ENCODE measurements around the gene RGSL1. TPM values are rescaled to one million over a fixed set of nuclear protein-coding genes. Genes with fewer than 3 reads are reported as not detected.
A peak's percentile ranks its signal among the peaks of the same experiment; 100 is the strongest.

RGSL1 gene
- total RNA-seq, 2 donors from 2014 or later = not detected

DNA sequence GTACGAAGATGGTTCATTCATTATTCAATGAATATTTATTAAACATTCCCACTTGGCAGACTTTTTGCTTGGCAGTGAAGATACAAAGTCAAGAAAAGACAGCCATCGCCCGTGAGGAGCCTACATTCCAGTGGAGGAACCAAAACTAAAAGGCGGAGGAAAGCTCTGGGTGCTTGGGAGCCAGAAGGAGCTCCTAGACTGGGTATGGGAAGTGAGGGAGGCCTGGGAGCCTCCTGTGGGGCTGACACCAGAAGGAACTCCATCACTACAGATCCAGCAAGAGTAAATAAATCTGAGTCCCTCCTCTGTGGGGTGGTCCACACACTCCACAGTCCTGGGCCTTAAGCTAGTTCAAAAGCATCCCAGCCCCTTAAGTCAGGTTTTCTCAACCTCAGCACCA is 124.2 kb downstream of the RGSL1 start:
- ATAC-seq (no peak), DNase-seq (no peak)
- intact Hi-C loops (cut with DNase I, micrococcal nuclease) = no loop called here

DNA sequence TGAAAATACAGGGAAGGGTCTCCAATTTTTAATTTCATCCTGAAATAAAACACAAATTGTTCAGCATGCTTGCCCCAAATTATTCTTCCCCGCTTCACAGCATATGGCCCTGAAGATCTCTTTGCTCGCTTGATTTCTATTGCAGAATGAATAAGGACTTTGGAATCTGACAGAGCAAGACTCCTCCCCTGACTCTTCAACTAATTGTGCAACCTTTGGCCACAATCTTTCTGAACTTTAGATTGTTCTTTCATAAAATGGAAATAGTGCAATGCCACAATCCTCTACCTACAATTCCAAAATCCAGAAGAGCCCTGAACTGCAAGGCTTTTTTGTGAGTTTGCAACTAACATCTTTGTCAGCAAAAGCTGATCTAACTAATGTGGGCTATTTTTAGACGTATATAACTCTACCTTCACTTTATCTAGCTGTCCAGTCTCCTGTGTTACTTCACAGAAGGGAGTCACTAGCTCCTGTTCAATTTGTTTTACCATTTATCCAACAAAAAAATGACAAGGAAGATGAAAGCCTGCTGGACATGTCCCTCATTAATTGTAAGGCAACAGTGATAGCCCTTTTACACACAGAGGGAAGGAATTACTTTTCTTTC is 125.7 kb downstream of the RGSL1 start:
- intact Hi-C loops (cut with DNase I, micrococcal nuclease) = no loop called here
- DNase-seq (no peak), ATAC-seq (peak; percentile 86)

DNA sequence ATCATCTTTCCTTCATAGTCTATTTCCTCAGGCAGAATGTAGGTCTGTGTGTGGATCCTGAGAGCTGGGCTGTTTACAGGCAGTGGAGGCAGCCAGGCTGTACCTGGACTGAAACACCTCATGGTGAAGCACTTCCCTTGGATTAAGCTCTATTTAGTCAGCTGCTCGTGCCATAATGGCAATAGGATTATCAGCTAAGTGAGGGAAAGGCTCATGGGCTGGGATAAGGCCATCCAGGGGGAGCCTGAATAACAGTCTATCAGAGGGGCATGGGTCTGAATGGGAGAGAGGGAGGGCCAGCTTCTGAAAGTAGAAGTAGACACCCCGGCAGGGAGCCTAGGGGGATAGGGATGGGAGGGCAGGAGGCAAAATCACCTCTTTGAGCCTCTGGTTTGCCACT is 130.8 kb downstream of the RGSL1 start:
- intact Hi-C loops (cut with DNase I, micrococcal nuclease) = no loop called here
- ATAC-seq (no peak), DNase-seq (no peak)

DNA sequence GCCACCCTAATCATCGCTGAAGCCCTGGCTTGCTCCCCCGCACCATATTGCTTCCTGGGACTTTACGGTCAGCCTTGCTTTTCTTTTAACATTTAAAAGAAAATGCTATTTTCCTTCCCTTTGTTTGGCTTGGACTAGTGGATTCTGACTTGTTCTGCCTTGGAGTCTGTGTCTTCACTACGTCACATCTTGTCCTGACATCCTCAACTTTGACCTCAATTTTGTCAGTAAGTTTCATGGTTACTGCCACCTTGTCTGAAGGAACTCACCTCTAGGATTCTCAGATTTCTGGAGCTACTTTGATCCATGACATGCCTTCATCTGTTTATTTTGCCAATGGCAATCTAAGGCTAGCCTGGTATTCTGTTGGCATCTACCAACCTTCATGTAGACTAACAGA is 134.8 kb downstream of the RGSL1 start:
- DNase-seq (no peak), ATAC-seq (no peak)
- intact Hi-C loops (cut with DNase I, micrococcal nuclease) = no loop called here

DNA sequence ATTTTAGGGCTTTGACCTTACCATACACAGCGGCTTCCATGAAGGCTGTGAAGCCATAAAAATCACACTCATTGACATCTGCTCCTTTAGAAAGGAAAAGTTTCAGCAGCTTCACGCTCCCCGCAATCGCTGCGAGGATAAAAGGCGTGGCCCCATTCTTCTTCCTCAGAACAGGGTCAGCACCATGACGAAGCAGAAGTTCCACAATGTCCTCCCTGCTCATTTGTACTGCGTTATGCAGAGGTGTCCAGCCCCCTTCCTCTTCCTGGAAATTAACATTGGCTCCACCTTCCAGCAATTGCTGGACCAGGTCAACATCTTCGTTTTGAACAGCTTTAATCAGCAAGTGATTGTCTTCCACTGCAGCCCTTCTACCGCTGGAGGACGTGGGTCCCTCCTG is 136.4 kb downstream of the RGSL1 start:
- intact Hi-C loops (cut with DNase I, micrococcal nuclease) = no loop called here
- DNase-seq (no peak), ATAC-seq (no peak)

DNA sequence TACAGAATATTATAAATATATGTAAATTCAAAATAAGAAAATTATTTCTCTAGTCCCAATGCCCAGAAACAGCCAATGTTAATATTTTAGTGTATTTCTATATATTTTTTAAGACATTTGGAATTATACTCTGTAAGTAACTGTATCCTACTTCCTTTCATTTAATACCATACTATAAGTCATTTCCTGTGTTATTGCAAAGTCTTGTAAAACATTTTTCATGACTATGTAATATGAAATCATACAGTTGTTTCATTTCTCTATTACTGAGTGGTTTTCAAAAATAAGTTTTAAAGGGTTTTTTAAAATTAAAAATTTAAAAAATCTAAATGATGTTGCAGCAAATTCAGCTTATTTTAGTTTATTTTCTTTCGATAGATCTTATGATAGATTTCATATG is 137.1 kb downstream of the RGSL1 start:
- no peak for DNase-seq
- ATAC-seq = no peak
- intact Hi-C loops (cut with DNase I, micrococcal nuclease) = no loop called here

DNA sequence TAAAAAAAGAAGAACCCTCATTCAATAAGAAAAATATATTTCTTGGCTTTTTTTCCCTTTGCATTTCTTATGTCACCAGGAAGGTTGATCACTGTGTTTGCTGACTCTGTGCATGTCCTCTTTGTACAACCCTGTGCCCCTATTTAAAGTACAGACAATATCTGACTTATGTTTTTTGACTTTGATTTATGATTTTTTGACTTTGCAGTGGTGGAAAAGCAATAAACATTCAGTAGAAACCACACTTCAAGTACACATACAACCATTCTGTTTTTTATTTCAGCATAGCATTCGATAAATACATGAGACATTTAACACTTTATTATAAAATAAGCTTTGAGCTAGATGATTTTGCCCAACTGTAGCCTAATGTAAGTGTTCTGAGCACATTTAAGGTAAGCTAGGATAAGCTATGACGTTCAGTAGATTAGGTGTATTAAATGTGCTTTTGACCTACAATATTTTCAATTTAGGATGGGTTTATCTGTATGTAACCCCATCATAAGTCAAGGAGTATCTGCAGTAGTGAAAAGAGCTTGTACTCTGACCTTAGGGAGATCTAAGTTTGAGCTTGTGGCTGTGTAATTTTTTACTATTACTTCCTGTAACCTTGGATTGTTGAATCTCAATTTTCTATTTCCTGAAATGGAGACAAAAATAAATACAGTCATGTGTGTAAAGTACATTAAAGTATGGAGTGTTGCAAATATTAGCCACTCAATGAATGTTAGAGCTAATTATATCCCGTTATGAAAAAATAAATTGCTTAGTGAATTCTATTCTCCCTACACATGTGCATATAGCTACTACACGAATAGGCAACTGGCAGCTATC is 137.9 kb downstream of the RGSL1 start:
- intact Hi-C loops (cut with DNase I, micrococcal nuclease) = no loop called here
- peak; percentile 73 for ATAC-seq
- no peak for DNase-seq

DNA sequence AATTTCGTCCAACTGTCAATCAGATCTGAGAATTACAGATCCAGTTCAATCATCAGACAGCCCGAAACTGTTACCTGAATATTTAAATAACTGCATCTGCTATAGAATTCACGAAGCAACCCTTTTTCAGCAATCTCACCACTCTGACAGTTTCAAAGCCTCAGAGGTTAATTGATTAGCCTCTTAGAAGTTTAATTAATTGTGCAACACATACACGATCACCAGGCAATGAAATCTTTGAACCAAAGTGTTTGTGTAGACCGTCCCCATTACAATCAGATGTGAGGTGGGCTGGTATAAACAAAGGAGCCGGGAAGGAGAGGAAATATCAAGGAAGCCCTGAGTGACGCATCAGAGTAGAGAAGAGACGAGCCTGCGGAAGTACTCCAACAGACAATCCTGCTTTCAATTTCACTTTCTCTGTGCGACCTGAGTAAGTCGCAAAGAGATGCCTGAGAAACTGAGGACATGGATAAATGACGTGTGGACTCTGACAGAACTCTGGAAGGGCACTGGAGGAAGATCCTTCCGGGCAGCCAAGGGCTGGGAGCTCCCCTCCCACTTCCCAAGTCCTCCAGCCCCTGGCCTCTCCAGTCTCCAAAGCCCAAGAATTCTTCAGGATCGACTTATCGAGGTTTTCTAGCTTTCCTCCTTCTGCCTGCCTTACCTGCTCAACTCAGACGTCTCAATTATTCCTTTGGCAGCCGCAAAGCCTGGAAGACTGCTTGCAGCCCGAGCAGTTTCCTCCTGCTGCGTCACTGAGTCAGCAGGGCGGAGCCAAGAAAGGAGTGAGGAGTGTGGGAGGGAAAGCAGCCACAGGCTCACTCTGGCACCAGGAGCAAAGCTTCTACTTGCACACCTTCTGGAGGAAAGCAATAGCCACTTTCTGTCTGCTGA is 138.8 kb downstream of the RGSL1 start, which contains the start of gene RNASEL:
RNASEL (minus strand) TSS at position 757 of the 897 bp plus-strand sequence. CDS start 2,450 bp downstream, outside the sequence.
- intact Hi-C loops (cut with DNase I, micrococcal nuclease) = no loop called here
- ATAC-seq (peak; percentile 91), DNase-seq (peak; percentile 84 to 85)

DNA sequence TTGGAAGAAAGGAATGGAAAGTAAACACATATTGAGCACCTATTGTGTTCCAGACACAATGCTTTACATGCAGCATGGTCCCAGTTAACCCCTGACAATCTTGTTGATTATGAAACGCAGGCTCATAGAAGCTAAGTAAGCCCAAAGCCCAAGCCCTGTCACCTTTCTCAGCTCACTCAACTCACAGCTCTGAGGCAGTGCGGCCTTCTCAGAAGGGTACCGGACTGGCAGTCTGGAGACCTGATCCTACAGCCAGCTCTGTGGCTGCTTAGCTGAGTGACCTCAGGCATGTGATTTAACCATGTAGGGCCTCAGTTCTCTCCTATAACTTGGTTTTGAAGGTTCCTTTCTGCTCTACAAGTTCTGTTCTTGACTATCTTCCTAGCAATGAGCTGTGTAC is 139.6 kb downstream of the RGSL1 start:
- ATAC-seq (no peak), DNase-seq (no peak)
- intact Hi-C loops (cut with DNase I, micrococcal nuclease) = no loop called here

DNA sequence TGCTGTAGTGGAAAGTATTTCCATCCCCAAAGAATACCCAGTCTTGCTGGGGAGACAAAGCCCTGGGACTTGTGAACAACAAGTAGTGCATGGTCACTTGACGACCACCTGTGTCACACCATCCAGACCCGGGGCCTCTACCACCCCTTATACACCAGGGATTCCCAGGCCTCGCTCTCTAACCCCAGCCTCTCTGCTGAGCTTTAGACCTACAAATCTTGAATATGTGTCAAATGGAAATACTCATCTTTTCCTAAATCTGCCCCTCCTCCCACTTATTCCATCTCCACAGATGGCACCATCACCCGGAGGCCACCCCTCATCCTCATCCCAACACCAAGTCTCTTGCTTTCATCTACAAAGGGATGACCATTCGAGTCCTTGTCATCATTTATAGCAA is 140.0 kb downstream of the RGSL1 start:
- intact Hi-C loops (cut with DNase I, micrococcal nuclease) = no loop called here

DNA sequence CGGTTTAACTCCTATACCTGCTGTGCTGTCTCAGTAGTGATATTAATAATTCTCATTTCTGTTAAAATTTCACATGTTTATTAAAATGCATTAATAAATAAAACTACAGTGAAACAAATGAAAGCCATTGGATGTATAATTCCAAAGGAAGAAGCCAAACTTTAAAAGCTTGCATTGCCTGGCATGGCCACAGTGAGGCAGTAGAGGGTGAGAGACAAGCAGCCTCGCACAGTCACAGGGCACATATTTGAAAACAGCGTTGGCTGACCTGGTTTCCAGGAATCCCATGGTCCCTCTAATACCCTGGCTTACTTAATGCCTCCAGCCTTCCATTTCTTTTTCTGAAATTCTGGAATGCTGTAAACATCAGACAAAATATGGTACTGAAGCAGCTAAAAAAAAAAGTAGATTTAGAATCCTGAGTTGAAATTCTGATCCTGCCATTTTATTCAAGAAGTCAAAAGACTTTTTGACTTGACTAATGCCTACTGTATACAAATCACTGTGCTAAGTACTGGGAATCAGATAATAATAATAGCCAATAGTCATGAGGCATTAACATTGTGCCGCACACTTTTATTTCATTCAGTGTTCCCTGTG is 145.8 kb downstream of the RGSL1 start:
- ATAC-seq (peak; percentile 68), DNase-seq (peak; percentile 51 to 75)
- intact Hi-C loops (cut with DNase I, micrococcal nuclease) = no loop called here

More for the DNA sequence above, 140.0 kb downstream of the RGSL1 start:
- ATAC-seq (no peak), DNase-seq (no peak)

DNA sequence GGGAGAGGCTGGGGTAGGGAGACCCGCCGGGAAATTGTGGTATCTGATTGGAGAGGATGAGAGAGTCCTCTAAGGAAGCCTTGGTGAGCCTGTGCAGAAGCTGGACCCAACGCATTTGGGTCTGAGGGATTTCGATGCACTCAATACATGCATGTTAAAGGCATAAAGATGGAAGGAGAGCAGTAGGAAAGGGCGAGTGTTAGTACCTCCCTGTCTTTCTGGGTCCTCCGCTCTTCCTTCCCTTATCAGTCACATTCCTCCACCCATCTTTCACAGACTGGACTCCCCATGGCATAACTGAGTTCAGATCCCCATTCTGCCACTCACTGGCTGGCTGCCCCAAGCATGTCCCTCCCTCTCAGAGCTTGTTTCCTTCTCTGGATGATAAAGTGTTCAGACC is 147.0 kb downstream of the RGSL1 start:
- no peak for ATAC-seq
- intact Hi-C loops (cut with DNase I, micrococcal nuclease) = no loop called here
- no peak for DNase-seq

DNA sequence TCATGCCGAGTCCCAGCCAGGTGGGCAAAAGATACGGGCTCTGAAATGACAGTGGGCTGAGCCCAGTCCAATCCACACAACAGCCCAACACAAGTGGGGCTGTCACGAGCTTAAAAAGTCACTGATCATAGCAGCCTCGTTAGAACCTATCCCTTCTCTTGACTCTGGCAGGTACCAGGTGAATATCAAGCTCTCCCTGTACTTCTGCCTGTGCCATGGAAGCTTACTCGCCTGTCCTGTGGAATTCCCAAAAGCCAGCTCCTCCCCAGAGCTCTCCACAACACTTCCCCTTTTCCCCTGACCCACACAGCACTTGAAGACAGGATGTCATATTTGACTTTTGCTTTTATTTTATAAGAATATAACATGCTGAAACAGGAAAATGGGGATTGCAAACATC is 148.3 kb downstream of the RGSL1 start:
- DNase-seq (no peak), ATAC-seq (no peak)
- intact Hi-C loops (cut with DNase I, micrococcal nuclease) = no loop called here

DNA sequence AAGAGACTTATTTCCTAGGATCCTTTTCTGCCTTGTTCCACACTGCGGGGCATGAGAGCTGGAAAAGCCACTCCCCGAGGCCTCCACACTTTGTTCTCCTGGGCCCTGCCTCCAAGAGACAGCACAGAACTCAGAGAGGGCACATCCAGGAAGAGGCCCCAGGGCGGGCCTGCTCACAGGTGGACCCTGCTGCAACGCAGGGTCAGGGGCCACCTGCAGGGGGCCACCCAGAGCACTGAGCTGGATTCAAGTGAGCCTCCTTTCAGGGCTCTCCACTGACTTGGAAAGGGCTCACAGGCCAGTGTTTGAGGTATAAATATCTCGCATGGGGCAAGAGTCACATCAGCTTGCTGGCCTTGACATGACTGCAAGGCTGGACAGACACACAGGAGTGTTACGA is 149.4 kb downstream of the RGSL1 start:
- DNase-seq (no peak), ATAC-seq (no peak)
- intact Hi-C loops (cut with DNase I, micrococcal nuclease) = no loop called here

DNA sequence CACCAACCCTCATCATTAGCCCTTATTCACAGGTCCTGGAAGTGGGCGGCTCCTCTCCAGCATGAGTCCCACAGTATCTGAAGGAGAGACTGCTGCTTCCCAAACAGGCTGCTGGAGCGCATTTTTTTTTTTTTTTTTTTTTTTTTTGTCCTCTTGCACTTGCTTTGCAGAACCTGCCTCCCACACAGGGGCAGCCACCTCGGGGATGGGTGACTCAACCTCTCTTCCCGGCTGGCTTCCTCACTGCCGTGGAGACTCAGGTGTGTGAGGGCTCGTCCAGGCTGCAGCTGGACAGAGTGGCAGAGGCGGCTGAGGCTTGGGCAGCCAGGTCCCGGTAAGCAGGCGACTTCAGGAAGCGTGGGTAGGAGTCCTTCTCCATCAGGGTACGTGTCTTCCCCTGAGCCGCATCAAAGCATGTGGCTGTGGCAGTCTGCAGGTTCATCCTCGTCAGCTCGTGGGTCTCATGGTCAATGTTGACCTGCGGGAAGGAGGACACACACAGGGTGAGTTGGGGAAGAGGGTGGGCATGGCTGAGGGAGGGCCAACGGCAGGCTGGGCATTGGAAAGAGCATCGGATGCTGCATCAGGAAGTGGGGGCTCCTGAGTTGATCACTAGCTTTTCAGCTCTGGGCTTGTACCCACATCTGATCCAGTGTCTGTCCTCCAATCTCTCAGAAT is 150.2 kb downstream of the RGSL1 start:
- no peak for ATAC-seq
- intact Hi-C loops (cut with DNase I, micrococcal nuclease) = loop anchor here (2.0 to 5.0 kb wide), 2 partner anchors 182 to 185 kb away; no protein-coding TSS in a partner anchor

DNA sequence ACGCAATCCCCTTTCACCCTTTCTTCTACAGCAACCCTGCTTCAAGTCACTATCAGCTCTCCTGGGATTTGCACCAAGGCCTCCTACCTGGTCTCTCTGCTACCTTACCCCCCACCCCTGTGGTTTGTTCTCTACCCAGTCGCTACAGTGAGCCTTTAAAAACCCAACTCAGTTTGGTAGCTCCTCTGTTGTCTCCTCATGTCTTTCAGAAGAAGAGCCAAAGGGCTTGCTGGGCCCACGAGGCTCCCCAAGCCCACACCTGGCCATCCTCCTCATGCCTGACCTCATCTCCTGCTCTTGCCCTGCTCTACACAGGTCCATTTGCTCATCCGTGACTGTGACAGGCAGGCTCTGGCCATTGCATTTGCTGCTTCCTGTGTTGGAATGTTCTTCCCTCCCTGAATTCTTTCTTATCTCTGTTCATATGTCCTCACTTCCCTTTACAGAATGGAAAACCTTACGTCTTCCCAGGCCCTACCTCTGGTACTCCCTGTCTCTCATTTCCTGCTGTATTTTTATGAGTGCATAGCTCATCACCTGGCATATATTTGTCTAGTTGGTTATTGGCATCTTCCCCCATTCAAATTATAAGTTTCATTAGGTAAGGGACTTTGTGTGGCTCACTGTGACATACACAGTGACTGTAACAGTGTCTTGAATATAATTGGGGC is 150.9 kb downstream of the RGSL1 start:
- no peak for DNase-seq
- ATAC-seq = no peak
- intact Hi-C loops (cut with DNase I, micrococcal nuclease) = loop anchor here (2.0 to 5.0 kb wide), 2 partner anchors 181 to 184 kb away; no protein-coding TSS in a partner anchor

More for the DNA sequence above, 150.2 kb downstream of the RGSL1 start:
- no peak for DNase-seq

DNA sequence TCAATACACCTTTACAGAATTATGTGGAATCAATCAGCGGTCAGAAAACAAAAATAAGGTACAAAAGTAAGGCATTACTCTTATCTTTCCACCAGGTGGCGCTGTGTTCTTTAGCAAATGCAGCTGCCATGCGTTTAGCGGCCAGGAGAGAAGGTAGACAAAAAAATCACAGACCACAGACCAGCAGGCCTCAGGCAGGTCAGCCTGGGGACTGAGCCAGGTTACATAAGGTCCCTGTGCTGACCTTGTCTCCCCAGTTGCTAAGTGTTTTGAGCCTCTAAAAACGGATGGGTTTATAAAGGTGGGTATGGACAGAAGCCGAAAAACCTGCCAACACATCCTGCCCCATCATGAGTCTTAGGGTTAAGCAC is 151.5 kb downstream of the RGSL1 start:
- DNase-seq (peak; percentile 57 to 59), ATAC-seq (peak; percentile 17)
- intact Hi-C loops (cut with DNase I, micrococcal nuclease) = loop anchor here (2.0 to 5.0 kb wide), 2 partner anchors 181 to 183 kb away; no protein-coding TSS in a partner anchor

DNA sequence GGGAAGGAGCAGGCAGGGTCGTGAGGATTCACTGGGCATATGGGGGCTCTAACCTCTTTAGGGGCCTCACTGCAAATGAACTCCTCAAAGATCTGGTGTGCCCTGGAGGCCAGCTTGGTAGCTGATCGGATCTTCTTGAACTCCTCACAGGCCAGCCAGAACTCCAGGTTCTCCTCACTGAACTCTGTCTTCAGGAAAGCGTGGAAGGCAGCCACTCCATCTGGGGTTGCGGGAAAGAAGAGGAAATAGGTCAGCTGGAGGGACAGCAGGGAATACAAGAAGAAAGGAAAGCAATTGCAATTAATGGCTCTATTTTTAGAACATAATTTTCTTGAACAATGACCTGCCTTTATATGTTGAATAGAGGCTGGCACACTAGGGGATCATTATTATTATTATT is 152.0 kb downstream of the RGSL1 start:
- ATAC-seq (no peak), DNase-seq (no peak)
- intact Hi-C loops (cut with DNase I, micrococcal nuclease) = loop anchor here (2.0 to 5.0 kb wide), 2 partner anchors 180 to 183 kb away; no protein-coding TSS in a partner anchor
